Chondrocyte (in vitro differentiated cells): ENCODE data around the gene NOC3L. TPM values are rescaled to one million over a fixed set of nuclear protein-coding genes. Genes with fewer than 3 reads are reported as not detected.

Experiments used
- DNase-seq: peaks from one replicate; pipeline ENCODE4 v3.0.0; 2021; ENCODE audit warnings: mixed read lengths, low spot score
- H3K27ac Mint-ChIP-seq: one replicate; pipeline ENCODE4 v1.8.0; 2021; ENCODE audit warnings: mild to moderate bottlenecking, moderate library complexity, mixed read lengths; ENCODE audit not compliant: unreplicated experiment
- H3K27me3 Mint-ChIP-seq: 2 replicates; pipeline ENCODE4 v1.8.0; 2021; ENCODE audit warnings: low read depth, mixed read lengths
- H3K36me3 Mint-ChIP-seq: 2 replicates; pipeline ENCODE4 v1.8.0; 2021; ENCODE audit warnings: low read depth, mixed read lengths
- H3K4me1 Mint-ChIP-seq: 2 replicates; pipeline ENCODE4 v1.8.0; 2021; ENCODE audit warnings: low read depth, mild to moderate bottlenecking, mixed read lengths
- H3K4me3 Mint-ChIP-seq: one replicate; pipeline ENCODE4 v1.8.0; 2021; ENCODE audit warnings: mild to moderate bottlenecking, moderate library complexity, mixed read lengths; ENCODE audit not compliant: unreplicated experiment
- H3K9me3 Mint-ChIP-seq: 2 replicates; pipeline ENCODE4 v1.8.0; 2021; ENCODE audit warnings: low read depth, mixed read lengths
- CTCF ChIP-seq: fragments of 200-600 bp; sonication (generic); IDR thresholded peaks from 2 replicates; pipeline ENCODE4 v1.5.0; 2021; ENCODE audit warnings: antibody characterized with exemption, mild to moderate bottlenecking, moderate library complexity
- total RNA-seq: library from RNA; stranded (reverse); gene quantifications from 3 replicates; pipeline ENCODE4 v1.2.1, GENCODE V29; 2021

Gene NOC3L
- total RNA-seq, 1 donor from 2014 or later = 13.7 TPM

DNA sequence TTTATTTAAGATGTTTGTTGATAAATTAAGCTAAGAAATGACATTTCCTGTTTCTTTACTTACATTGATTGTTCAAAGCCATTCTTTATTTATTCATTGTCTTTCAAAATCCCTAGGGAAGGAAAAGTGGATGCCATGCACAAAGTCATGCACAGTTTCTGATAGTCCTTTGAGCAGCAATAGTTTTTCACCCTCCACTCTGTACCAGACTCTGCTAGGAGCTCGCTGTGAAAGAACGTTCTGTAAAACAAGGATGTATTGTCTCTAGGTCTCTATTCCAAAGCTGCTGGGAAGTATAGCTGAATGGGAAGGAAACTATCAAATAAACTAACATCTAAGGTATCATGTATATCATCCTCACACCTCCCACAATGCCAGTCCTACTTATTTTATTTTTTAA is 7.8 kb upstream of the NOC3L start:
- peaks cover 2% of the 10 kb centered on the region for H3K27me3 Mint-ChIP-seq
- H3K4me3 Mint-ChIP-seq = no peak overlapping the region
- no peak overlapping the region for H3K27ac Mint-ChIP-seq
- H3K9me3 Mint-ChIP-seq = no peaks in the 10 kb centered on the region
- no peaks in the 10 kb centered on the region for H3K36me3 Mint-ChIP-seq
- H3K4me1 Mint-ChIP-seq = no peaks in the 10 kb centered on the region
- TF ChIP-seq CTCF = no peak
- no peak for DNase-seq

DNA sequence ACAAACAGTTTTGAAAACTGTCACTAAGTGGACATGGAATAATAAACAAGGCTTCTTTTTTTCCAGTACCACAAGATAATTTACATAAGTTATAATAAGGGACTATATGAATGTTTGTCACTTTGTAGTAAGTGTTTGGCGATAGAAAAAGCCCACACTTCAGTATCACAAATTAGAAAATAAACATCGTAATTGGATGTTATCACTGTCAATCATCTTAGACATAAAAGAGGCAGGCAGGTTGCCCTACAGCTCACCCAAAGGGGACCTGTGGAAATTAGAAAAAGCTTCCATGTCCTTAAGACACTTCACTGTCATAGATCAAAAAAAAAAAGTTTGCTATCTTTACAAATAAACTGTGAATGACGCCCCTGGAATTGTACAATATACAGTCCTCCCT is 3.6 kb upstream of the NOC3L start:
- no peak for TF ChIP-seq CTCF
- no peaks in the 10 kb centered on the region for H3K36me3 Mint-ChIP-seq
- peaks cover 15% of the 10 kb centered on the region for H3K4me1 Mint-ChIP-seq
- peaks cover 4% of the 10 kb centered on the region for H3K27me3 Mint-ChIP-seq
- H3K9me3 Mint-ChIP-seq = no peaks in the 10 kb centered on the region
- H3K27ac Mint-ChIP-seq = no peak overlapping the region
- no peak for DNase-seq
- H3K4me3 Mint-ChIP-seq = no peak overlapping the region

DNA sequence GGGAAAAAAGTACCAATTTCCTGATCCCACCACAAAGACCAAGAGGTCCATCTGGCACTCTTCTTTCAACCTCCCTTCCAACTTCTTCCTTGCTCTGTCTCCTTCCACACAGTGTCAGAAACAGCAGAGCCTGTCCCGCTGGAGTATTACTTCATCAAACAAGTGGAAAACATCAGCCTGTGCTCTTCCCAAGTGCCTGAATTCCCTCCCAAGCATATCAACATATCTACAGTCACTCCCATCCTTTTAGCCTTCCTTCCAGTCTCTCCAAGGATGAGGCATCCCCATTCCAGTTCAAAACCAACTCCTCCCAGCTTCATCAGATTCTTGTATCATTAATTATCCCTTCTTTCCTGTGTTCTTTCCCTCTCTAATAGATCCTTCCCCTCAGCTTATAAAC is 1.7 kb upstream of the NOC3L start:
- H3K4me1 Mint-ChIP-seq = peaks cover 27% of the 10 kb centered on the region
- no peak overlapping the region for H3K4me3 Mint-ChIP-seq
- no peak for DNase-seq
- H3K9me3 Mint-ChIP-seq = no peaks in the 10 kb centered on the region
- H3K27me3 Mint-ChIP-seq = peaks cover 4% of the 10 kb centered on the region
- no peak overlapping the region for H3K27ac Mint-ChIP-seq
- peaks cover 5% of the 10 kb centered on the region for H3K36me3 Mint-ChIP-seq
- no peak for TF ChIP-seq CTCF

DNA sequence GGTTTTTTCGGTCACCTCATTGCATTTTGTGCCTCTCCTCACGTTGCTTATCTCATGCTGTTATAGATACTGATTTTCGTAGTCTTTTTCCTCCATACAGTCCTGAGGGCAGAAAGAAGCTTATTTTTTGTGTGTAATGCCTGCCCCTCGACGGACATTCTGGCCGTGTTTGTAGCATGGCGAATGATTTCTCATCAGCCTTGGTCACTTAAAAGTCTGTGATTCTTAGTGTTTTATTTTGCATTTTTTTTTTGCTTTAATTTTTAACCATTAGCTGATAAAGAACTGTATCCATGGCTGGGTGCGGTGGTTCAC is 469 bp upstream of the NOC3L start:
- H3K27ac Mint-ChIP-seq = peak overlapping the region; percentile 73
- peak overlapping the region; percentile 83 for H3K4me3 Mint-ChIP-seq
- H3K9me3 Mint-ChIP-seq = no peaks in the 10 kb centered on the region
- peaks cover 40% of the 10 kb centered on the region for H3K4me1 Mint-ChIP-seq
- peaks cover 4% of the 10 kb centered on the region for H3K27me3 Mint-ChIP-seq
- DNase-seq = no peak
- H3K36me3 Mint-ChIP-seq = peaks cover 5% of the 10 kb centered on the region
- peak; percentile 3 for TF ChIP-seq CTCF

- Mint-ChIP-seq H3K4me3 (peak overlapping the region; percentile 83), H3K27me3 (peaks cover 4% of the 10 kb centered on the region), H3K4me1 (peaks cover 44% of the 10 kb centered on the region), H3K9me3 (no peaks in the 10 kb centered on the region), H3K27ac (no peak overlapping the region), H3K36me3 (peaks cover 10% of the 10 kb centered on the region)
- DNase-seq = no peak
- no peak for TF ChIP-seq CTCF
These were observed 1.5 kb downstream of the NOC3L start for GRCh38 chr10:94361171-94361794.
